GM18511 (cell line): ENCODE measurements around the gene ASIC4.
A peak's percentile ranks its signal among the peaks of the same experiment; 100 is the strongest.

Experiments
- ATAC-seq: cut with Tn5 transposase; IDR thresholded peaks from one replicate; pipeline ENCODE4 v1.9.1; 2021; ENCODE audit warnings: mild to moderate bottlenecking, moderate library complexity; ENCODE audit not compliant: unreplicated experiment

ASIC4 gene

DNA sequence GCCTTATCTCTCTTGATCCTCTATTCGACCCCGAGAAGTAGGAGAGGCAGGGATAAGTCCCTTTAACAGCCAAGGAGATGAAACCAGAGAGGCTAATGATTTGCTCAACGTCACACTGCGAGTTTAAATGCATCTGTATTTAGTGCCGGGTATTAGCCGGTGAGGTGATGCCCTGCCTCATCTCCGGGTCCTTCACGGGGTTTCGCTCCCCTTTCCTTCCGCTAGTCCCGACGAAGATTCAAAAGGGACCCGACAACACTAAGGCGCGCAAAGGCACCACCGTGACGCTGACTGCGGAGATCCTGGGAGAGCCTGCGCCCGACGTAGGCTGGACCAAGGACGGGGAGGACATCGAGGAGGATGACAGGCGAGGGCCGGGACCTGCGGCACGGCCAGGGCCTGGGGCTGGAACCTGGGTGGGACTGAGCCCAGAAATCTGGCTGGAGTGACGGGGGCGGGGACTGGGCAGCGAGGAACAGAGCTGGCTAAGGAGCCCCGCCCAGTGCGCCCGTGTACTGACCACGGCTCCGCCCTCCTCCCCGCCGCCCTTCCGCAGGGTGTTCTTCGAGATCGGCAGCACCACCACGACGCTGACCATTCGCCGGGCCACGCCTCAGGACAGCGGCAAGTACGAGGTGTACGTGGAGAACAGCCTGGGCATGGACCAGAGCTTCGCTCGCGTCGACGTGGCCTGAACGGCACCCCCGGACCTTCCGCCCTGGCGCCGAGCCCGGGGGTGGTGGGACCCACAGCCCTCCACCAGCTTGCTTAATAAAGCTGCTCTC, 16.6 kb upstream of the ASIC4 start:
- ATAC-seq = peak; percentile 32

DNA sequence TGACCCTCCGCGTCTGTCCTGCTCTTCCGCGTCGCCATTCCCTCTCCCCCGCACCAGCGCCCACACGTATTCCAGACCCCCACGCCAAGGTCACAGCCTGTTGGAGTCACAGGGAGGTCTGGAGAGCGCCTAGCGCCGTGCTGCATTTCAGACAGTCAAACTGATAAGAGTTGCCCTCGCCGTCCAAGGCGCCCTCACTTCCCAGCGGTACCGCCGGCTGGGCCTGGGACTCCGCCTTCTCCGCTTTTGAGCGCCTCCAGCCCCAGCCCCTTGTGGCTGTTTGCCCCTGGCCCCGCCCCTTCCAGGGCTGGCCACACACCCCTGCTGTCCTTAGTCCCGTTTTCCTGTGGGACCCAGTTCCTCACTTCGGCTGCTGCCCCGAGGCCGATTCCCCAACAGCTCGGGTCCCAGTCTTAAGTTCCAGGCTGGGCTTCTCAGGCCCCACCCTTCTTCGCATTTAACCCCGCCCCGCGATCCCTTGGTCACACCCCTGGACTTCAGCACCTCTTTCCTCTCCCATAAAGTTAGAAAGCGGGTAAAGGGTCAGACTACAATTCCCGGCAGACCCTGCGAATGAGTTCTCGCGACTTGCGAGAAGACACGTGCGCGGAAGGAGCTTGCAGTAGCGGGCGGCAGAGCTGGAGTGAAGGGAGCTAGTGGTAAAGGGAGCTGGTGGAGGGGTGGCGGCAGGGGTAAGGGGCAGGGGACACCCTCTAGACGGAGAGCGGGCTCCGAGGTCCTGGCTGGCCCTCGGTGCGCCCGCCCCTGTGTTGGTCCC, 15.8 kb upstream of the ASIC4 start, which contains the start of gene GMPPA:
GMPPA (plus strand) TSS at position 612 of the 778 bp plus-strand sequence. CDS start 1,085 bp downstream, outside the sequence.
- peak; percentile 94 for ATAC-seq

DNA sequence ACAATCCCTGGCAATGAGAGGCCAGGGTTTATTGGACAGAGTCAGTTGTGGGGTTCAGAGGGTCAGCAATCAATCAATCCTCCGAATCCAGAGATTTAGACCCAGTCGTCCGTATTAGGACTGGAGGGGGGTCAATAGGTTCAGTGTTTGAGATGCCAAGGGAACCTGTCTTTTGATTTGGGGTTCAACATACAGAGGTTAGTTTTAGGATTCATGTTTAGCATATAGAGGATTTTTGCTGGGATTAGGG, 15.3 kb upstream of the ASIC4 start:
- no peak for ATAC-seq

DNA sequence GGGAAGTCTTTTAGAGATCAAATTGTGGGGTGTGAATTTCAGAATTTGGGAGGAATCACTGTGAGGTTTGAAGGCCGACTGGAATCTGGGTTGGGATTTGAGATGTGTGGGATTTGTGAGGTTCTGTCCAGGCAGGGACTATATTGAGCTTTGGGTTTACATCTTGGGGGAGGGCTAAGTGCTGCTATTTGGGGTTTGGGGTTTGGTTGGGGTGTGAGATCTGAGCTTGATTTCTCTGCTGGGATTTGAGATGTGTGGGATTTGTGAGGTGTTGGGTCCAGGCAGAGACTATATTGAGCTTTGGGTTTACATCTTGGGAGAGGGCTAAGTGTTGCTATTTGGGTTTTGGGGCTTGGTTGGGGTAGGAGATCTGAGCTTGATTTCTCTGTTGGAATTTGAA, 14.7 kb upstream of the ASIC4 start:
- no peak for ATAC-seq

DNA sequence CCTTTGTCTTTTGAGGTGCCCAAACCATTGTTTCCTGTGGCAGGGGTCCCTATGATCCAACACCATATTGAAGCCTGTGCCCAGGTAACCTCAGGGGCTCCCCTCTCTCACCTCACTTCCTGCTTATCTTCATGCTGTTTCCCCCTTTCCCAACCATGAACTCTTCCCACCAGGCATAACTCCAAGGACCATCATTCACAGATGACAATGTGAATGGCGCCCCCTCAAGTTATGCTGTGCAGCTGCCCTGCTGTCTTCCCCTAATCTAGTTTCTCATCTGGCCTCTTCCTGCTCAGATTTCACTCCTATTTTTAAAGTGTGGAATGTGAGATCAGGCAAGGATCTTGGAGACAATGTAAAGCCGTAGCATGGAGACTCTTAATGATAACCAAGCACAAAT, 14.1 kb upstream of the ASIC4 start:
- no peak for ATAC-seq

DNA sequence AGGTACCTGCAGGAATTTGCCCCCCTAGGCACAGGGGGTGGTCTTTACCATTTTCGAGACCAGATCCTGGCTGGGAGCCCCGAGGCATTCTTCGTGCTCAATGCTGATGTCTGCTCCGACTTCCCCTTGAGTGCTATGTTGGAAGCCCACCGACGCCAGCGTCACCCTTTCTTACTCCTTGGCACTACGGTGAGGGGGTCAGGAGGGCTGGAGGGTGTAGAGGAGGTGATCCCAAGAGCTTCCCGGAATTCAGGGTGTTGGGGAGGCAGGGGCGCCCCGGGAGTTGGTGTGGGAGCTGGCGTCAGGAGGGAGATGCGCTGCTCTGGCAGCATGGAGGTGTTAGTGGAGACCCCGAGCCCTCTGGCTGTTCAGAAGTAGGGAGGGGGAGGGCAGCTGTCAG, 12.4 kb upstream of the ASIC4 start:
- no peak for ATAC-seq

DNA sequence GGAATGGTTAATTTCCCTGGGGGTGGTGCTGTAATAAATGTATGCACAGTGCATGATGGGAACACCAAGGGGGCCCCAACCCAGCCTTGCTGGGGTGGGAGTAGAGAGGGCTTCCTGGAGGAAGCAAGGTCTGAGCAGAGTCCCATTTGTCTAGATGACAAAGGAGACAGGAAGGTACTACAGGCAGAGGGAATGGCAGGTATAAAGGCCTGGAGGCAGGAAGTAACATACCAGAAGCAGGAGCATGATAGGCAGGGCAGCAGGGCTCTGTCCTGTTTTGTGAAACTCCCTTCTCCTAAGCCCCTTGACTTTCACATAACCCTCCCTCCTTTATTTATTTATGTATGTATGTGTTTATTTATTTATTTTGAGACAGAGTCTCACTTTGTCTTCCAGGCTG, 11.7 kb upstream of the ASIC4 start:
- ATAC-seq = no peak

DNA sequence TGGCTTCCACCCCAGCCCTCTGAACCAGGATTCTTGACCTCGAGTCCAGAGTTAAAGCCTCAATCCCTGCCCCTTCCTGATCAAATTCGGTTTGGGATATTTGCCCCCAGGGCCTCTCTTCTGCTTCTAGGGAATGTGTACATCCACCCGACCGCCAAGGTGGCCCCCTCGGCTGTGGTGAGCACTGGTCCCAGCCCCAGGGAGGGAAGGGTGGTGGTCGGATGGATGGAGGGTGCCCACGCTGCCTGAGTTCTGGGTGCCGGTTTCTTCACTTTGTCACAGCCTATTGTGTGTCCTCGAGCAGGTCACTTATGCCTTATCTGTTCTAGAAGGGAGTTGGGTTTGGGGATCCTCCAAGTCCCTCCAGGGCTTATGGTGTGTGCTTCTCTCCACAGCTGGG, 8.7 kb upstream of the ASIC4 start:
- ATAC-seq = no peak

DNA sequence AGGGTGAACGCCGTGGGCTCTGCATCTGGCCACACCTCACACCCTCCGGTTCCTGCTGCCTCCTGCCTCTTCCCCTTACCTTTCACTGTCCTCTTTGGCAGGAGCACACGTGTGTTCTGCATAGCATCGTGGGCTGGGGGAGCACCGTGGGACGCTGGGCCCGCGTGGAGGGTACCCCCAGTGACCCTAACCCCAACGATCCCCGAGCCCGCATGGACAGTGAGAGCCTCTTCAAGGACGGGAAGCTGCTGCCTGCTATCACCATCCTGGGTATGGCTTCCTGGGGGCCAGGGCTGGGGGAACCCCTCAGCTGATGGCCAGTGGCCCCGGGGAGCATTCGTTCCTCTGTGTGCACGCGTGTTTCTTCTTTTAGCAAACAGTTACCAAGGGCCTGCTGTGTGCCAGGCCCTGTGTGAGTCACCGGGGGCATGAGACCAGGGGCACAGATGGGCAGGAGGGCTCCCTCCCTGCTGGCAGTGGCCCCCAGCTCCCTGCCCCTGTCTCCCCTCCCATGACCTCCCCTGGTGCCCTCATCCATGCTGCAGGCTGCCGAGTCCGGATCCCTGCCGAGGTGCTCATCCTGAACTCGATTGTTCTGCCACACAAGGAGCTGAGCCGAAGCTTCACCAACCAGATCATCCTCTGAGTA, 8.0 kb upstream of the ASIC4 start:
- ATAC-seq = no peak

DNA sequence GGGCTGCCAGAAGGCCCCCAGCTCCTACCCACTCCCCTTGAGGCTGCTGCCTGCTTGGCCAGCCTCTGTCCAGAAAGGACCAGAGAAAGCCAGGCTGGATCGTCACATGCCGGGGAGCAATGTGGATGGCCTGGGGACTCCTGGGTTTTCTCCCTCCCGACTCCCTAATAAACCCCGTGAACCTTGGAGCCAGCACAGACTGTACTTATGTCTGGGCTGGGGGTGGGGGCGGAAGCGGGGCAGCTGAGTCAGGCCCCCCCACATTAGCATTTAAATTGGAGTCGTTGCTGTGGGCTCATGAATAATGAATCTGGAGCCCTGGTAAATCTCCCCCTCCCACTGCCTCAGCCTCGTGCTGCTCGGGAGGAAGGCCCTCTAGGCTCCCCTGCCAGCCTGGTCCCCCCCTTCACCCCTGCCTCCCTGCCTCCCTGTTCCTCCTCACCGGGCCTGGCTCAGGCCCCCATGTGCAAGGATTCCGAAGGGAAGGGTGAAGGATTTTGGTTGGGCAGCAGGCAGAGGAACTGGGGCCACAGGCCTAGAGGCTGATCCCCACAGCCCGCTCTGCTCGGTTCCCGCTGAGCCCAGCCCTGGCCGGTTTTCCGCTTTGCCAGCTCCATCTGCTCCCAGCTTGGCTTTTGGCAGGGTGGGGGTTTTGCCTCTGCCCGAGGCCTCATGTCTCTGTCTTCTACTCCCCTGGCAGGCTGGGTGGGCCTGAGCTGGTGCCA, 7.3 kb upstream of the ASIC4 start:
- ATAC-seq = no peak

DNA sequence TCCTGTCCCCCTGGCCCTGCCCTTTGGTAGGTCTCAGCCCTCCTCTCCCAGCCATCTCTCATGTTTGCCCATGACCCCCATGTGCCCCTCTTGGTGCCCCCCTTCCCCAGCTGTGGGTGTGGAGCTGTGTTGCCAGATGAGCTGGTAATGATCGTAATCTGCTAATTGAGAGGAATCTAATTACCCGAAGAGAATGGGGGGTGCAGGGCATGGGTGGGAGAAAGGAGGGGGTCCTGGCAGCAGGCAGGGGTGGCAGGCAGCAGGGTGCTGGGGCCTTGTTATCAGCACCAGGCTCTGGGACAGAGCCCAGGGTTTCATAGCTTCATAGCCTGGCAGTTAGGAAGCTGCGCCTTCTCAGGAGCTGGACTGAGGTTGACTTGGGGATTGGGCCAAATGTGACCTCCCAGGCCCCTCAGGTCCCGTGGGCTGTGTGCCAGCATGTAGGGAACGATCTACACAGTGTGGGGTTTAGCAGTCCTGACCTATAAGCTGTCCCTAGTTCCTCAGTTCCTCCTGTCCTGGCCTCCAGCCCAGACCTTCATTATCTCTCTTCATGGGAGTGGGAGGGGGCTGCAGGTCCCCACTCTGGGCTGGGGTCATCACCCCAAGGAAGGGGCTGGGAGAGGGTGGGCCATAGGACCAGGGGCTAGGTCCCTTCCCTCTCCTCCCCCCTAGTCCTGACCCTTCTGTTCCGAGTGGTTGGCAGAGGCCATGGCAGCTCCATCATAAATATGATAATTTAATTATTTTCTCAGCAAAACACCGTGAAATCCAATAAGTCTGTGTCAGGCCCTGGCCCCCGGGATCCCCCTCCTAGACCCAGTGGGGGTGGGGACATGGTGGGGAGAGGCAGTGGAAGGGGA, 6.5 kb upstream of the ASIC4 start:
- no peak for ATAC-seq

DNA sequence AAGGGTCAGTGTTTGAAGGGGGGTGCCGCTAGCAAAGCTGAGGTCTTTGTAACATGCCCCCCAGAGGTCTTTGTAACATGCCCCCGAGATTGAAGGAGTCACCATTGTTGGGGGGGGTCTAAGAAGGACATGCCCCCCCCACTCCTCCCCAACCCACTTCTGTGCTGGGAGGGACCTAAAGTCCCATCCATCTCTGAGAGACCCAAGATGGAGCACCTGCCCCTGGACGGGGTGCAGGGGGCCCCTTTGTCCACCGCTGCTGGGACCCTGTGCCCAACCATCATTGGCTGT, 5.9 kb upstream of the ASIC4 start:
- no peak for ATAC-seq

DNA sequence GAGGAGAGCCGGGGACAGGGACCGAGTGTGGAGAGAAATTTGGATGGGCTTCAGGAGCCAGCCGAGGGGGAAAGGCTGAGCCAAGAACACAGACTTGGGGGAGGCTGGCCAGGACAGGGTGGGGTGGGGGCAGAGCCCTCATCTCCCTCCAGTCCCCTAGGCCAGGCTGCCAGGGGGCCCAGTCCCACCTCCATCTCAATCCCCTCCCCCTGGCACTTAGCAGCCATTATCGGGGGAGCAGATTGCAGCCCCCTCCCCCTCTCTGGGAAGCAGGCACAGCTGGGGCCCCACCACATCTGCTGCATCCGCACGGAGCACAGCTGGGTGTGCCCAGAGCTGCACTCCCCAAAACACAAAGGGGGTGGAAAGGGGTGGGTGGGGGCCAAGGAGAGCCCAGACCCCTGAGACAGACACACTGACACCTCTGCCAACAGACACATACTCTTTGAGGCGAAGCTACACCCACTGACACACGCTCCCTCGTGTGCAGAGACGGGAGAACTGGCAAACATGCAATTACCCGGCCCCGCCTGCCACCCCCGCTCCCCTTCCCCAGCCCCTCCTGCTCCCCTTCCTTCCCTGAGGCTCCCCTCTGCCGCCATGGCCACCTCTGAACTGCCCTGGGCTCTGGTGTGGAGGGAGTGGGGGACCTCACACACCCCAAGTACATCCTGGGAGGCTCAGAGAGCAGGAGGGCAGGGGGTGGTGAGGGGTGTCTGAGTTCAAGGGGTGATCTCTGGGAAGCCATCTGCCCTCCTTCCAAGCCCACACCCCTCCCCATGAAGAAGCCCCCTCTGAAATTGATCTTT, 5.1 kb upstream of the ASIC4 start:
- peak; percentile 28 for ATAC-seq

DNA sequence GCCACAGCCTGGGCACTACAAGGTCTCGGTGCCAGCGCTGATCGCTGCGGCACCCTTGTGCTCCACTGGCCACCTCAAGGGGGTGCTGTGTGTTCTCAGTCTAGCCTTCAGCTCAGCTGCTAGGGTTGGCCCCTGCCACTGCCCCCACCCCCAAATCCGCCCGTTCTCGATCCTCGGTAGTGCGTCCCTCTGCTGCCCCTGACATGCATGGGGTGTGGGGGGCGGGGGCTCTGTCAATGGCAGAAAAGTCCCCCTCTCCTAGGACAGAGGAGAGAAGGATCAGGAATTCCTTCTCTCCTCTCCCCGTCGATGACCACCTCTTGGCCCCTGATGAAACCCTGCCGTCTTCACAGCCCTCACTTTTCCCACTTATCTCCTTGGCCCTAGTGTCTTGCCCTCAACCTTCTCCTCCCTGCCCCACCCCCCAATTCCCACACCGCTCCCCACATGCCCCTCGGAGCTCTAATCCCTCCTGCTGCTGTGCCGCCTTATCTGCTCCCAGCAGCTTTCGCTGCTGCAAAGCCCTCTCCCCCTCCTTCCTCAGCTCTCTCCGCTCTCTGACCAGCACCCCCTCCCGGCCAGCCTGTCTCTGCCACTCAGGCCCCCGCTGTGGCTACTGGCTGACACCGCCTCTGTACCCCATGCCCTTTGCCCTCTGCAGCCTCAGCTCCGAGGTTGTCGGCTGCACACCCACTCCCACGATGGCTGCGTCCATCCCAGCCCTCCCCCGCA, 4.3 kb upstream of the ASIC4 start:
- ATAC-seq = peak; percentile 79

DNA sequence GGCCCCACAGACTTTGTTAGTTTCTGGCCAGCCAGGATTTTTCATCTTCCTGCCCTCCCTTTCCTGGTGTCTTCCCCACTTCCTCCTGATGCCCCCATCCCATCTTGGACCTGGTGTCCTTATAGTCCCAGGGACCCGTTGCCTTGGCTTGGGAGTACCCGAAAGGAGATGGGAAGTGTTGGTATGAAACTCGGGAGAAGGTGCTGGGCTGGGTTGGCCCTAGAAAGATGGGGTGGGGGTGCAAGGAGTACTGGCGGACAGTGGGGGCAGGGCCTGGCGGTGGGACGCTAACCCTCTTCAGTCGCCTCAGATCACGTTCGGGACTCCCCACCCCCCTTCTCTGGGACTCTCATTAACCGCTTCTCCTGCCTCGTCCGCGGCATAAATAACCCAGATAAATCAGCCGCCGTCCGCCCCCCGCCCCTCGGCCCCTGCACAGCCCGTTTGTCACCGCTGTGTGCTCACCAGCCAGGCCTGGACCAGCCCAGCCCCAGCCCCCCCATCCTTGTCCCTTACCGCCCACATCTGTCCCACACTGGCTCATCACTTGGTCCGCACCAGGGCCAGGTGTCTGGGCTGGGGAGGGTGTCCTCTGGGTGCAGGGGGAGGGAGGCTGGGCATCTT, 3.7 kb upstream of the ASIC4 start:
- ATAC-seq = no peak

DNA sequence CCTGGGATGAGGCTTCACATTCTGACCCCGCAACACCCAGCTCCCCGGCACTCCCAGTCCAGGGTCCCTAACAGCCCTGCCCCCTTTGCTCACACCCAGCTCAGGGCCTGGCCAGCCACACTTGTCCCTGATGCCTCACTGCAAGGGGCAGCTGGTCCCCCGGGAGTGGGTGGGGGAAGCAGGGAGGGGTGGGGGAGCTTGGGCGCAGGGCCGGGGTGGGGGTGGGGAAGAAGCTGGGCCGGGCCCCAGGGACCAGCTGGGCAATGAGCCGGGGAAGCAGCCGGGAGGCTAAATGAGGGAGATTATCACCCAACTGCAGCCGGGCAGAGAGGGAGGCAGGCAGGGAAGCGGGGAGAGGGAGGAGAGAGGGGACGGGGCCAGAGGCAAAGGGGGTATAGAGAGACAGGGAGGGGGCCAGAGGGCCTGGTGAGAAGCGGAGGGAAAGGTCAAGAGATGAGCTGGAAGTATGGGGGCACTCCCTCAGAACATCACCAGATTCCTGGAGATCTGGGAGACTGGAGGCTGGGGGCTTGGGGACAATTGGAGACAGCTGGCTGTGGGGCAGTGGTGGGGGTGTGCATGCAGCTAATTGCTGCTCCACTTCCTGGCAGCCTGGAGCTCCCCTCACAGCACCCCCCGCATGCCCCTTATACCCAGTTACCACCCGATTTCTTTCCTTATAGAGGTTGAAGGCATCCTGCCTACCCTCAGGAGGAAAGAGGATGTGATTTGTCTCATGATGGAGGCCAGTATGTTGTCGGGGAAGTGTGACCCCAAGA, 2.5 kb upstream of the ASIC4 start:
- ATAC-seq = no peak

DNA sequence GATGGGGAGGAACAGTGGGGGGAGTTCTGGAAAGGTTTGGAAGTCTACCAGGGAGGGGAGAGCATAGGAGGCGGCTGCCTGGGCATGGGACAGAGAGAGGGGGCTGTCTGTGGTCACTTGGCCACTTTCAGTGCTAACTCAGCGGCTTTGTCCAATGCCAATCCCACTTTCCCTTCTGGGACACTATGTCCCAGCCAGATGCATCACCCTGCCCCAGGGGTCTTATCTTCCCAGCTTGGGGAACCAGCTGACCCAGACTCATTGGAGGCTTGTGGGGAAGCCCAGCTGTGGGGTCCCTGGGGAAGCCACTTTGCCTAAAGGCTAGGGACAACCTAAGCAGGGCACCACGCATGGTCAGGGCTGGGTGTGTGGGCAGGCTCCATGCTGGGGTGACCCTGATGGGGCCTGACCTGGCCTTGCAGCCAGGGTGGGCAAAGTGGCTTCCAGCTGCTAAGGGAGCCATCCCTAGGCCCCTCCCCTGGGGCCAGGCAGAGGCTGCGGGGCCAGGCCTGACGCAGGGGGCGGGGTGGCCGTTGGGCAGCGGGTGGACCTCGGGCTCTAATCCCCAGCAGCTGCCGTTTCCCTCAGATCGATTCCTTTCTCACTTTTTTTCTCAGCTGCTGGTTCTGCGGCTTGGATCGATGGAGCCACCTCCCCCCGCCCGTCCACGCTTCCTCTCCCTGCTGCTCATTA, 1.6 kb upstream of the ASIC4 start:
- ATAC-seq = no peak
